SKM-1 treated with dmso at 0.1 percent for 144 hours (cell line): ENCODE measurements around the gene NRIP1.

Experiments
- DNase-seq: peaks from one replicate; lab custom pipeline; 2025; ENCODE audit not compliant: unreplicated experiment; lab: John Stamatoyannopoulos, UW

The NRIP1 gene

DNA sequence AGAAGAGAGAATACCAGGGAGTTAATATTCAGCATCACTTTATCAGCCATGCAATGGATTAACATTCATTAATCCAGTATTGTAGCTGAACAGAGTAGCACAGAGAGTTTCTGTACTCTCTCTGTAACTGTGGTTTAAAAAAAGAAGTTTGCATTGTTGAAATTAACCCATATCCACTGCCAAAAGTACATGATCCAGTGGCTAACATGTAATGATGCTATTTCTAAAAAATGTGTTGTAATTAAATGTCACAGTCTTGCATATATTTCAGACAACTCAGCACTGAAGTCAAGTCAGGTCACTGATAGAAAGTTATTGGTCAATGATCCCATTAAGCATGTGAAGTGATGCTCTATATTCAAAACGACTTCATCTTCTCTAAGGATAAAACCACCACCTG, 141.3 kb downstream of the NRIP1 start:
- no peak for DNase-seq

DNA sequence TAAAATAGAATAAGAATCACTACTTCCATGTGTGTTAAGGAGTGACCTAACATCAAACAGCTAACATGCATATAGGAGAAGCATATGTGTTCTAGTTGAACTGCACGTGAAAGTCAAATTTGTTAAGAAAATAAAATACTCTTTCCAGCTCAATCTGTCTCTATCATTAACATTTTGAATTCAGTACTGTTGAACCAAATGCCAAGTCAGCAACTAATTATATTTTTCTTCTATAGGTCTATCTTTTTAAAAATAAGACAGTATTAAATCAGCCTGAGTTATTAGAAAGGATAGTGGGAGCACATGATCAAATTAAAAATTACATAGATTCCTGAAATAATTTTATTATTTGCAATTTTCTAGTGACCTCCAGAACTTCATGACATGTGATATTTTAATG, 141.8 kb downstream of the NRIP1 start:
- DNase-seq = no peak

DNA sequence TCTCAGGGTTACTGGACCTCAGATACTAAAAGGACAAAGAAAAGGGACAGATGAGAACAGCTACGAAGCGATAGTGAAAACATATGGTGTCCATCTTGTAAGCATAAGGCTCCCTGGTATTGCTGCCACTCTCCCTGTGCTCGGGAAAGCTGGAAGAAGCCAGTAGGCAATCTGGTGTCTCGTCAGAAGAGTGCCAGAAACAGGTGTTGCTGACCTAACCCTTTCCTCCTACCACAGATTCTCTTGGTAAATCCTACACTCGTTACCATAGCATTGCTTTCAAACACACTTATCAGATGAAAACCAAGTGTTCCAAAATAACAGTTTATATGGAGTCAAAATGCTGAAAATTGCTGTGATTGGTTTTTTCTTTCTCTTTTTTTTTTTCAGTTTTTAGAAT, 146.3 kb downstream of the NRIP1 start:
- DNase-seq = no peak

DNA sequence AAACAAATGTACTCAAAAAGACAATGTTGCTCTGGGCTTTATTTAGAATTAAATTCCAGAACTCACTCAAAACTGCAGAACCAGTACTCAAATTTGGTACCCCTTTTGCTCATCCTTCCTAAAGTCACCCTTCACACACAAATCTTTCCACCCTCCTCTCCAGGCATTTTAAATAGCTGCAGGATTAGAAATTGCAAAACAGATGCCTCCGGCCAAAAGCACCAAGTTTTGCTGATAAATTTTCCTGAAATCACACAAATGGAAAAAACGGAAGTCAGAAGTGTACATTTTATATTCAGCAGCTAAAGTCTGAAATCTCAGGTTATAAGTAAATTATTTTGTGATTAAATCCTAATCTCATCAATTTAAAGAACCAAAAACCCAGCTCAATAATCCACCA, 147.0 kb downstream of the NRIP1 start:
- DNase-seq = no peak

DNA sequence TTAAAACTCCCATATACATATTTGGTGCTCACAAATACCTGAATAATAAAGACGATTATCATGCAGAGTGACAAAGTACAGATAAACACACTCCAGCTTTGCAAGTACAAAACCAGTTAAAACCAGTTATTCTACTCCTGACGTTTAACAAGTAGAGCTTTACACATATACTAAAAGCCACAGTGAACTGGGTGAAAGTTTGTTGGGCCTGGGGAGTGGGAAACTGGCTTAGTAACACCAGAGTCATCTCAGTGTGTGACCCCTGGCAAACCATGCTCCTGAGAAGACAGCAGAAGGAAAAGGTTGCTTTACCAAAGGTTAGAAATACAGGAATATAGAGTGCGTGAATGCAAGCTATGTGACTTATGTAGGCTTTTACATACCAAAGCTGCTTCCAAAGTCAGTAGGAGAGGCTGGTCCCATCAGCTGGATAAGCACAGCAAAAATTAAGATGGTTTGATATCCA, 148.1 kb downstream of the NRIP1 start:
- no peak for DNase-seq

DNA sequence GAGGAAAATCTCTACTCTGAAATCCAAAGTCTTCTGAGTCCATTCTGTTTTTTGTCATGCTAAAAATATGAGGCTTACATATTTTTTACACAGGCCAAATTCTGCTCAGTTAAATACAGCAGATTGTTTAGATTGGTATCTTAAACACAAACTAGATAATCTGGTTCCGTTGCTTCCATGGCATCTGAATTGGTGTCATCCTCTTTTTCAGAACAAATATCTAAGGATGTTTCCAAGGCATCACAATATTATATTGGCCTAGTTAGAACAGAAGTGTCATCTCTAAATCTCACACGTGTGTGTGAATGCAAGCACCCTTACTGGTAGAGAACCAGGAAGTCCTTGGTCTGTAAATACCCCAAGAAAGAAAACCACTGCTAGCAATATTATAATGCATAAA, 151.2 kb downstream of the NRIP1 start:
- no peak for DNase-seq

DNA sequence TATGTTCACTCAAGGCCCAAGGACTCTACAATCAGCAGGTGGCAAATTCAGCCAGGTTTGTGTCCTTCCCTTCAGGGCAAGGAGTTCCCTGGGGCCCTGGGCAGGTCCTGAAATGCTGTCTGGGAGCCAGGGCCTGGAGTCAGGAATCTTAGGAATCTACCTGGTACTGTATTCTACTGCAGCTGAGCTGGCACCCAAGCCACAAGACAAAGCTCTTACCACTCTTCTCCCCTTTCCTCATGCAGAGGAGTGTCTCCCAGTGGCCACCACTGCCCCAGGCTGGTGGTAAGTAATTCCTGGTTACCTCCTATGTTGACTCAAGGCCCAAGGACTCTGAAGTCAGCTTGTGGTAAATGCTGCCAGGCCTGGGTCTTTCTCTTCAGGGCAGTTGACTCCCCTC, 153.4 kb downstream of the NRIP1 start:
- no peak for DNase-seq
